ENCODE data around the gene ATG2B.

DNA sequence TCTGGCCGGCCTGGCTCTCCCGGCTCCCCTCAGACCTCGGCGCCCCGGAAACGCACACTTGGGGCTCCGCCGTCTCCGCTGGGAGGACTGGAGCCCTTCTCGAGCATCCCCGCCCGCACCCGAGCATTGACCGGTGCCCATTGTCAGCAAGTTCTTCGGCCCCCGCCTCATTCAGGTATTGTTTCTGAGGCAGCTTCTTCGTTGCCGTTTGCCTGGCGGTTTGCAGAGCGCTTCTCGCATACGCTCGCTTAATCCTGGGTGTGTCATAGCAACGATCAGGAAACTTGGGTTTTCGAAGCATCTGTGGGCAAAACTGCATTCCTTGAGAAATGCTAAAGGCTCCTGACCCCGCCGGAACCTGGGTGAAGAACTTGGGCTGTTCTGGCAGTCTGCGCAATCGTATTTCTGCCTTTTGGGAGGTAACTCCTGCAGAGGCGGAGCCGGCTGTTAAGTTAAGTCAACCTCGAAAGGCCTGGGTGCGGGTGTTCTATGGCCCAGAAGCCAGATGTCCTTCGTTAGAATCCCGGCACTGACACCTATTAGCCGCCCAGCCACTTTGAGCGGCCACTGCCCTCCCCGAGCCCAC, 703 bp upstream of the ATG2B start:
- TF ChIP-seq FOS (IDR thresholded peaks at IDR 0.05; ENCODE audit: borderline replicate concordance, insufficient read depth, low read length) (no peak), POLR2A (IDR thresholded peaks at IDR 0.05; ENCODE audit: low read depth, low read length) (no peak), POLR2AphosphoS5 (IDR thresholded peaks at IDR 0.05; ENCODE audit: insufficient read depth, low read depth, low read length) (no peak)
- TF ChIP-seq, protein P1, sequence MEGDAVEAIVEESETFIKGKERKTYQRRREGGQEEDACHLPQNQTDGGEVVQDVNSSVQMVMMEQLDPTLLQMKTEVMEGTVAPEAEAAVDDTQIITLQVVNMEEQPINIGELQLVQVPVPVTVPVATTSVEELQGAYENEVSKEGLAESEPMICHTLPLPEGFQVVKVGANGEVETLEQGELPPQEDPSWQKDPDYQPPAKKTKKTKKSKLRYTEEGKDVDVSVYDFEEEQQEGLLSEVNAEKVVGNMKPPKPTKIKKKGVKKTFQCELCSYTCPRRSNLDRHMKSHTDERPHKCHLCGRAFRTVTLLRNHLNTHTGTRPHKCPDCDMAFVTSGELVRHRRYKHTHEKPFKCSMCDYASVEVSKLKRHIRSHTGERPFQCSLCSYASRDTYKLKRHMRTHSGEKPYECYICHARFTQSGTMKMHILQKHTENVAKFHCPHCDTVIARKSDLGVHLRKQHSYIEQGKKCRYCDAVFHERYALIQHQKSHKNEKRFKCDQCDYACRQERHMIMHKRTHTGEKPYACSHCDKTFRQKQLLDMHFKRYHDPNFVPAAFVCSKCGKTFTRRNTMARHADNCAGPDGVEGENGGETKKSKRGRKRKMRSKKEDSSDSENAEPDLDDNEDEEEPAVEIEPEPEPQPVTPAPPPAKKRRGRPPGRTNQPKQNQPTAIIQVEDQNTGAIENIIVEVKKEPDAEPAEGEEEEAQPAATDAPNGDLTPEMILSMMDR (IDR thresholded peaks at IDR 0.05; ENCODE audit: extremely low read depth in 1 of 2, insufficient read depth in 1 of 2, low read depth in 1 of 2, low read length in 2 of 2) = no peak

All from endothelial cell of umbilical vein (primary cell).